GM23338 (cell line): ENCODE results near the gene ITIH5.

Experiments used
- CREB1 ChIP-seq: fragments of 250-450 bp; sonication (Bioruptor Pico); IDR thresholded peaks from 2 replicates; pipeline ENCODE4 v1.5.0; 2020; ENCODE audit warnings: low read depth, mild to moderate bottlenecking, moderate library complexity
- EZH2 ChIP-seq: fragments of 200-600 bp; sonication (generic); IDR thresholded peaks from one replicate; pipeline ENCODE4 v1.8.0; 2017; ENCODE audit warnings: antibody characterized with exemption, mild to moderate bottlenecking, low read depth; ENCODE audit not compliant: unreplicated experiment
- EZH2phosphoT487 ChIP-seq: fragments of 200-600 bp; sonication (generic); IDR thresholded peaks from one replicate; pipeline ENCODE4 v1.8.1; 2018; ENCODE audit warnings: antibody characterized with exemption; ENCODE audit not compliant: unreplicated experiment
- JUNB ChIP-seq: IDR thresholded peaks from one replicate; pipeline ENCODE4 v1.6.1; 2016; ENCODE audit warnings: antibody characterized with exemption; ENCODE audit not compliant: unreplicated experiment
- POLR2AphosphoS5 ChIP-seq: IDR thresholded peaks from 2 replicates; pipeline ENCODE4 v1.6.1; 2016; ENCODE audit warnings: antibody characterized with exemption, low read depth
- TF ChIP-seq, protein P1 (sequence below), 2 experiments: fragments of 200-600 bp in 1 of 2; sonication (generic) in 1 of 2; conservative IDR thresholded peaks; 2 replicates each; pipeline versions ENCODE4 v1.5.1 to v1.6.1; 2016 to 2017; ENCODE audit warnings: antibody characterized with exemption in 2 of 2, low read depth in 2 of 2, mild to moderate bottlenecking in 2 of 2, moderate library complexity in 1 of 2

DNA sequence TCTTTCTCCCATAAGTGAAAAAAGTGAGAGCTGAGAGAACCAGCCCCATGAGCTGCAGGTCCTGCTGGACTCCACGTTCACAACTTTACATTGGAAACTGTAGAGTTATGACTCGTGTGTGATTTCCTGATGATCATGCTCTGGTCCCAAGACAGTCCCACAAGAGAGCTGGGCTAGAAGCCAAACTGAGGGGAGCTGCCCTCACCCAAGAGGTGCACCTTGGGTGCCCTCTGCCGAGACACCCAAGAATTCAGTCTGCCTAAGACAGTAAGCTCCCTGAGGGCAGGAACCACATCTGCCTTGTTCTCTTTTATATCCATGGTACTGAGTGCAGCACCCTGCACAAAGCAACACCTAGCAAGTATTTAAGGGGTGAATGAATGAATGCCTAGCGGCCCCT is 143.1 kb downstream of the ITIH5 start:
- TF ChIP-seq, protein P1, sequence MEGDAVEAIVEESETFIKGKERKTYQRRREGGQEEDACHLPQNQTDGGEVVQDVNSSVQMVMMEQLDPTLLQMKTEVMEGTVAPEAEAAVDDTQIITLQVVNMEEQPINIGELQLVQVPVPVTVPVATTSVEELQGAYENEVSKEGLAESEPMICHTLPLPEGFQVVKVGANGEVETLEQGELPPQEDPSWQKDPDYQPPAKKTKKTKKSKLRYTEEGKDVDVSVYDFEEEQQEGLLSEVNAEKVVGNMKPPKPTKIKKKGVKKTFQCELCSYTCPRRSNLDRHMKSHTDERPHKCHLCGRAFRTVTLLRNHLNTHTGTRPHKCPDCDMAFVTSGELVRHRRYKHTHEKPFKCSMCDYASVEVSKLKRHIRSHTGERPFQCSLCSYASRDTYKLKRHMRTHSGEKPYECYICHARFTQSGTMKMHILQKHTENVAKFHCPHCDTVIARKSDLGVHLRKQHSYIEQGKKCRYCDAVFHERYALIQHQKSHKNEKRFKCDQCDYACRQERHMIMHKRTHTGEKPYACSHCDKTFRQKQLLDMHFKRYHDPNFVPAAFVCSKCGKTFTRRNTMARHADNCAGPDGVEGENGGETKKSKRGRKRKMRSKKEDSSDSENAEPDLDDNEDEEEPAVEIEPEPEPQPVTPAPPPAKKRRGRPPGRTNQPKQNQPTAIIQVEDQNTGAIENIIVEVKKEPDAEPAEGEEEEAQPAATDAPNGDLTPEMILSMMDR (conservative IDR thresholded peaks at IDR 0.05; ENCODE audit: low read depth in 2 of 2): peak in 1 of 2 experiments; percentile 13; a peak in 1 of 4 replicates
- no peak for TF ChIP-seq CREB1 (CRISPR knock-in tag)
- no peak for TF ChIP-seq EZH2
- TF ChIP-seq JUNB: no peak
- no peak for TF ChIP-seq EZH2phosphoT487
- no peak for TF ChIP-seq POLR2AphosphoS5
